ENCODE data around the gene COG8.

DNA sequence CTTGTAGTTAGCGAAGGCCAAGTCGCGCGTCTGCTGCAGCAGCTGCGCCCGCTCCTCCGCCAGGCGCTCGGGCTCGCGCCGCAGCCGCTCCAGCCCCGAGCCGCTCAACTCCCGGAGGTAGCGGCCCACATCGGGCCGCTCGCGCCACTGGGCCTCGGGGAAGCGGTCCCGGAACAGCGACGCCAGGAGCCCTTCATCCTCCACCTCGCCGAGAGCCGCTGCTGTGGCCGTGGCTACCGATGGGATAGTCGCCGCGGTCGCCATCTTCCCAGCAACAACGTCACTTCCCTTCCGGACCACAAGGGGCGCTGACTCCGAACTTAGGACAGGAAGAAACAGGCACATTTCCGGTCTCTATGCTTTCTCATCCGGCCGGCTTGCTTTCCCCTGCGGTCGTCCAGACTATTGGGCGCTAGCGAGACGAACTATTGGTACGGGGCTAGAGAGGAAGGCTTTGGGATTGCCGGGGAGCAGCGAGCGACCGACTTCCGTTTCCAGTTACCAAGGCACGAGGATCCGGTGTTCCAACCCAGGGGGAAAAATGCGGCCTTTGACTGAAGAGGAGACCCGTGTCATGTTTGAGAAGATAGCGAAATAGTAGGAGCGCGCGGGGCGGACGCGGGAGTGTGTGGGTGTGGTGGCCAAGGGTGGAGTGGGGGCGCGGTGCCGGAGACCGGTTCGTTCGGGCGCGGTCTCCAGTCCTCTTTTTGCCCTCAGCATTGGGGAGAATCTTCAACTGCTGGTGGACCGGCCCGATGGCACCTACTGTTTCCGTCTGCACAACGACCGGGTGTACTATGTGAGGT, at the start of gene COG8, which contains the start of gene NIP7:
- TF ChIP-seq EZH2 (IDR thresholded peaks at IDR 0.05; ENCODE audit: insufficient read depth, low read length): no peak
- TF ChIP-seq, protein P1, sequence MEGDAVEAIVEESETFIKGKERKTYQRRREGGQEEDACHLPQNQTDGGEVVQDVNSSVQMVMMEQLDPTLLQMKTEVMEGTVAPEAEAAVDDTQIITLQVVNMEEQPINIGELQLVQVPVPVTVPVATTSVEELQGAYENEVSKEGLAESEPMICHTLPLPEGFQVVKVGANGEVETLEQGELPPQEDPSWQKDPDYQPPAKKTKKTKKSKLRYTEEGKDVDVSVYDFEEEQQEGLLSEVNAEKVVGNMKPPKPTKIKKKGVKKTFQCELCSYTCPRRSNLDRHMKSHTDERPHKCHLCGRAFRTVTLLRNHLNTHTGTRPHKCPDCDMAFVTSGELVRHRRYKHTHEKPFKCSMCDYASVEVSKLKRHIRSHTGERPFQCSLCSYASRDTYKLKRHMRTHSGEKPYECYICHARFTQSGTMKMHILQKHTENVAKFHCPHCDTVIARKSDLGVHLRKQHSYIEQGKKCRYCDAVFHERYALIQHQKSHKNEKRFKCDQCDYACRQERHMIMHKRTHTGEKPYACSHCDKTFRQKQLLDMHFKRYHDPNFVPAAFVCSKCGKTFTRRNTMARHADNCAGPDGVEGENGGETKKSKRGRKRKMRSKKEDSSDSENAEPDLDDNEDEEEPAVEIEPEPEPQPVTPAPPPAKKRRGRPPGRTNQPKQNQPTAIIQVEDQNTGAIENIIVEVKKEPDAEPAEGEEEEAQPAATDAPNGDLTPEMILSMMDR (IDR thresholded peaks at IDR 0.05; ENCODE audit: insufficient read depth, low read depth, low read length): peak; percentile 73

All from astrocyte (in vitro differentiated cells and primary cell).